DLD1 (cell line): ENCODE measurements around the gene ZCCHC13.
"Not testable (repeated sequence)": the region's sequence is repeated elsewhere in the genome, so short reads cannot be mapped to it uniquely, and the experiment has no call there.

Source experiments
- in situ Hi-C: cut with HindIII; loops from 2 replicates; pipeline ENCODE4 v1.10.0; 2017; ENCODE audit warnings: low sequenced_read_pairs

The ZCCHC13 gene

GRCh38 chrX:74319321-74319720 lies 15.3 kb downstream of the ZCCHC13 start:
- in situ Hi-C loops: not testable (repeated sequence)

- in situ Hi-C loops: no loop called here
Measured at GRCh38 chrX:74321191-74321590, 17.2 kb downstream of the ZCCHC13 start.

- in situ Hi-C loops: no loop called here
Measured at GRCh38 chrX:74324131-74324530, 20.2 kb downstream of the ZCCHC13 start.

- in situ Hi-C loops: no loop called here
Measured at GRCh38 chrX:74325130-74326059, 21.4 kb downstream of the ZCCHC13 start.

DNA sequence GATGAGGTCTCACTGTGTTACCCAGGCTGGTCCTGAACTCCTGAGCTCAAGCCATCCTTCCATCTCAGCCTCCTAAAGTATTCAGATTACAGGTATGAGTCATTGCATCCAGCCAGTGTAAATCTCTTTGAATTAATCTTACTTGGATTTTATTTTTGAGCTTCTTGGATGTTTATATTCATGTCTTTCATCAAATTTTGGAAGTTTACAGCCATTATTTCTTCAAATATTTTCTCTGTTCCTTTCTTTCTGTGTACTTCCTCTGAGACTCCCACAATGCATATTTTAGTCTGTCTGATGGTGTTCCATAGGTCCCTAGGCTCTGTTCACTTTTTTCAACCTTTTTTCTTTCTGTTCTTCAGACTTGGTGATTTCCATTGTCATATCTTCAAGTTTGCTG lies 34.9 kb downstream of the ZCCHC13 start:
- in situ Hi-C loops: no loop called here

GRCh38 chrX:74340051-74340450 lies 36.1 kb downstream of the ZCCHC13 start:
- in situ Hi-C loops: no loop called here

GRCh38 chrX:74342211-74342610 lies 38.2 kb downstream of the ZCCHC13 start:
- in situ Hi-C loops: not testable (repeated sequence)

GRCh38 chrX:74343343-74344279 lies 39.6 kb downstream of the ZCCHC13 start:
- in situ Hi-C loops: no loop called here

DNA sequence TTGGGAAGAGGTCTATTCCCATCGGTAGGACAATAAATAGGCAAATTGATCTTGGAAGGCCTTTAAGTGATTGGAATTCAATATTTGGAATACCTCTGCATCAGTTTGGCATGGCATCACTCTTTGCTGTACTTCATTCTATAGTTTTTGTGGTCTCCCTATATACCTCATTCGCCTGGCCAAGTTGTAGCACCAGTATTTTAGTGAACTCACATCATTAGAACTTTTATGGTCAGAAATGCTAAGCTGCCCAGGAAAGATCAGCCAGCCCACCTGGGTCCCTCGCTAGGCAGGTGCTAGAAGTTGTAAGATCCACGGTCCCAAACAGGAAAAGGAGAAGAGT lies 40.3 kb downstream of the ZCCHC13 start:
- in situ Hi-C loops: no loop called here

DNA sequence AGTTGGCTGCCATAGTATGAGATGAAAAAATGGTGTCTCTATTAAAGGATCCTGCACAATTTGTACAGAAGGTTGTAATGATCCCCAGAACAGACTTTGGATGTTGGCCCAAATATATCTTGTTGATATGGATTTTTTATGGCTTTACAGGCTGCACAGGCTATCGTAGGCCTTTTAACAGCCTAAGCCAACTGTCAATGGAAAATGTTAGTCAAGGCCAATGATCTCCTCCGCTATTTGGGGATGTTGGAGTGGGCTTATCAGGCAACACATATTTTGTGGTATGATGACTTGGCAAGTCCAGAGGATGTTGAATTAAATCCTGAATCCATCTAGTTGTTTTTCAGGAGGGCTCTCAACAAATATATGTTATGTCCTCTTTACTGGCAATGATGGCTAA lies 42.1 kb downstream of the ZCCHC13 start:
- in situ Hi-C loops: no loop called here

GRCh38 chrX:74349387-74349786 lies 45.4 kb downstream of the ZCCHC13 start:
- in situ Hi-C loops: no loop called here

GRCh38 chrX:74351760-74352159 lies 47.8 kb downstream of the ZCCHC13 start:
- in situ Hi-C loops: no loop called here

DNA sequence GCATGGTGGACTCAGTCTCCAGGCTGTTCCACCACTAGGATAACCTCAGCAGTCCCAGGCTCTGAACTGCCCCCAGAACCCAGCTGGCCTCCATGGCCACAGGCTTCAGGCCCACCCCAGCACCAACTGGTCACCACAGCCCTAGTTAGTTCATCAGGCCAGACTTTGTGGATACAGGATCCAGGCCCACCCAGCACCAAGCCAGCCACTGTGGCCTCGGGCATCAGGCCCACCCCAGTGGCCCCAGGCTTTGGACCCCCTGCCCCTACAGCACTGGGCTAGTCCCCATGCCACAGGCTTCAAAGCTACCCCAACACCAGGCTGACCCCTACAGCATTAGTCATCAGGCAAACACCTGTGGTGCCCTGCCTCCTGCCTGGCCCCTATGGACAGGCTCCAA lies 50.0 kb downstream of the ZCCHC13 start:
- in situ Hi-C loops: no loop called here
